Suprapubic skin (tissue), 3 donors: ENCODE results near the gene C1orf226.

Experiments used
- EP300 ChIP-seq: sonication (generic); formaldehyde crosslinking; IDR thresholded peaks from one replicate; pipeline ENCODE4 v1.6.1; 2017; ENCODE audit warnings: antibody characterized with exemption
- POLR2A ChIP-seq, 2 donors: fragments of 450-650 bp; IDR thresholded peaks; one replicate each; pipeline ENCODE4 v1.6.1; 2017; ENCODE audit warnings: antibody characterized with exemption in 2 of 2, mild to moderate bottlenecking in 2 of 2, moderate library complexity in 2 of 2
- TF ChIP-seq, protein P1 (sequence below), 2 donors: fragments of 200-600 bp in 1 of 2; fragments of 450-650 bp in 1 of 2; sonication (generic) in 1 of 2; IDR thresholded peaks; one replicate each; pipeline ENCODE4 v1.5.1; 2016 to 2019; ENCODE audit warnings: antibody characterized with exemption in 2 of 2, mild to moderate bottlenecking in 1 of 2, moderate library complexity in 1 of 2

DNA sequence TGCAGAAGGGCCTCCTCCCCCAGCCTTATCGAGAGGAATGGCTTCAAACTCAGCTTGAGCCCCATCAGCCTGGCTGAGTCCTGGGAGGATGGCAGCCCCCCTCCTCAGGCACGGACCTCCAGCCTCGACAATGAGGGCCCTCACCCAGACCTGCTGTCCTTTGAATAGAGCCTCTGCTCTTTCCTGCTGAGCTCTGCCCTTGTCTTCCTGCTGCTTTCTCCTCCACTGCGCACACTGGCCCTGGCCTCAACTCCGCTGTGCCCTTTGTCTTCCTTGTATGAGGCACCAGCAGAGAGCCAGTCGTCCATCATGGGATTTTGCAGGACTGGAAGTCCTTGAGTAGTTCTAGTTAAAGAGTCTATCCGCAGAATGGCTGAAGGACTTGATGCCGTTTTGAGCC, 2.0 kb downstream of the C1orf226 start:
- TF ChIP-seq, protein P1, sequence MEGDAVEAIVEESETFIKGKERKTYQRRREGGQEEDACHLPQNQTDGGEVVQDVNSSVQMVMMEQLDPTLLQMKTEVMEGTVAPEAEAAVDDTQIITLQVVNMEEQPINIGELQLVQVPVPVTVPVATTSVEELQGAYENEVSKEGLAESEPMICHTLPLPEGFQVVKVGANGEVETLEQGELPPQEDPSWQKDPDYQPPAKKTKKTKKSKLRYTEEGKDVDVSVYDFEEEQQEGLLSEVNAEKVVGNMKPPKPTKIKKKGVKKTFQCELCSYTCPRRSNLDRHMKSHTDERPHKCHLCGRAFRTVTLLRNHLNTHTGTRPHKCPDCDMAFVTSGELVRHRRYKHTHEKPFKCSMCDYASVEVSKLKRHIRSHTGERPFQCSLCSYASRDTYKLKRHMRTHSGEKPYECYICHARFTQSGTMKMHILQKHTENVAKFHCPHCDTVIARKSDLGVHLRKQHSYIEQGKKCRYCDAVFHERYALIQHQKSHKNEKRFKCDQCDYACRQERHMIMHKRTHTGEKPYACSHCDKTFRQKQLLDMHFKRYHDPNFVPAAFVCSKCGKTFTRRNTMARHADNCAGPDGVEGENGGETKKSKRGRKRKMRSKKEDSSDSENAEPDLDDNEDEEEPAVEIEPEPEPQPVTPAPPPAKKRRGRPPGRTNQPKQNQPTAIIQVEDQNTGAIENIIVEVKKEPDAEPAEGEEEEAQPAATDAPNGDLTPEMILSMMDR (IDR thresholded peaks at IDR 0.05) = no peak
- no peak for TF ChIP-seq POLR2A (IDR thresholded peaks at IDR 0.05)
- TF ChIP-seq EP300 = no peak
